NOMO-1 treated with DMSO at 0.1 percent for 48 hours (cell line): ENCODE measurements around the gene WWP2.
"Not testable (repeated sequence)": the region's sequence is repeated elsewhere in the genome, so short reads cannot be mapped to it uniquely, and the experiment has no call there.

Experiments
- DNase-seq: peaks from one replicate; lab custom pipeline; 2025; ENCODE audit not compliant: unreplicated experiment; lab: John Stamatoyannopoulos, UW

The WWP2 gene

DNA sequence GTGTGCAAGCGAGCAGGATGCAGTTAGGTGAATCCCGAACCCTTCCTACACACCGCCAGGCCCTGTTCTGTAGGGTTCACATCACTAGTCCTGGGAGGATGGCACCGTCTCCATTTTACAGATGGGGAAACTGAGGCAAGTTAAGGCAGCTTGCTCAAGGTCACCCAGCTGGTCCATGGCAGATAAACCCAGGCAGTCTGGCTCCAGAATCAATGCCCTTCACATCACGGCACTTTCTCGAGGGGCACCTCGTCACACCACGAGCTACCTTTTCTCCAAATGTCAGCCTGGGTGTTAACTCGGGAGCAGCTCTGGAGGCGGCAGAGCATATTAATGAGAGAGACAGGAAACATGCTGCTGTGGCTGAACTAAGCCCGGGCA, 16.9 kb upstream of the WWP2 start:
- DNase-seq, result no peak

DNA sequence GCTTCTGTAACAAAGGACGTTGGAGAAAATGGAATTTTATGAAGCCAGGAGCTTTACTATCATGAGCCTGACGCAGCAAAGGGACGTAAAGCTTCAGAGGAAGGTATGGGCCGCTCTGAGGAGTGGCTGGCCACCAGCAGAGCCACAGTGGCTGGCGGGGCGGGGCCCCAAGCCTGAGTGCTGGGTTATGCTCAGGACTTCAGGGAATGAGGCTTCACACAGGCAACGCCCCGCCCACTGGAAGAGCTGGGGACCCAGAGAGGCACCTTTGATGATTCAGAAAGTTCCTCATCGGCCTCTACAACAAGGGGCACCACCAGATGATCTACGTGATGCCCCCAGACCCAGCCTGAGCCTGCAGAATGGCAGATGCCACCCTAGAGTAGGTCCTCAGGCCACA, 16.2 kb upstream of the WWP2 start:
- no peak for DNase-seq

DNA sequence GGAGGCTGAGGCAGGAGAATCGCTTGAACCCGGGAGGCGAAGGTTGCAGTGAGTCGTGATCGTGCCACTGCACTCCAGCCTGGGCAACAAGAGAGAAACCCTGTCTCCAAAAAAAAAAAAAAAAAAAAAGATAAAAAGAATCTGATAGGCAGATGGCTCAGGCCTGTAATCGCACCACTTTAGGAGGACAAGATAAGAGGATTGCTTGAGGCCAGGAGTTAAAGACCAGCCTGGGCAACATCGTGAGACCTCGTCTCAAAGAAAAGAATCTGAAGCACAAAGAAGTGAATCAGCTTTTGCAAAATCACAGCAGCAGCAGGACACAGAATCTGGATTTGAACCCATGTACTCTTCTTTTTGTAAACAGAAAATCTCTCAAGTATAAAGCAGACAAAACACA, 15.0 kb upstream of the WWP2 start:
- DNase-seq, result no peak

DNA sequence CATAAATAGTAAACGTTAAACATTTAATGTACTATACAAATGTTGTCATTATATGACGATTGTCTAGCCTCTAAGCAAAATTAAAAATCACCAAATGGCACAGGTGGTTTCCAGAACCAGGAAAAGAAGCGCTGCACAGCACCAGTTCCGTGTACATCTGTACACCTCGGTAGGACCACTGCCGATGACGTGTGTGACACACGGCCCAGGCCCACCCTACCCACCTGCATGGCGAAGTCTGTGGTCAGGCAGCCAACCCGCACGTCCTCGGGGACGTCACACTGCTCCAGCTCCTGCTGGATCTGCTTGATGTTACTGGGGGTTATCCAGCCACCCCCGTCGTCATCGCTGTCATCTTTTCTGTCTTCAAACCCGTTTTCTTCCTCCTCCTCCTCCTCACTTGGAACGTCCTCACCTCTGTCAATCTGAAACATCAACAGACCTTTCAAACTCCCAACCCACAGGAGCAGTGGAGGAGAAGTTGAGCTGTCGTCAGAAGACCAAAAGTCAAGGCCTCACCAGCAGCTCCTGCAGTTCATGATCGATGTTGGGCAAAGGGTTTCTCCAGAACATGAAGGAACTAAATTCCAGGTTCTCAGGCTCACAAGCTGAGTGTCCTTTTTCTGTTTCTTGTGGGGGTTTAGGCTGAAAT, 13.3 kb upstream of the WWP2 start:
- no peak for DNase-seq

DNA sequence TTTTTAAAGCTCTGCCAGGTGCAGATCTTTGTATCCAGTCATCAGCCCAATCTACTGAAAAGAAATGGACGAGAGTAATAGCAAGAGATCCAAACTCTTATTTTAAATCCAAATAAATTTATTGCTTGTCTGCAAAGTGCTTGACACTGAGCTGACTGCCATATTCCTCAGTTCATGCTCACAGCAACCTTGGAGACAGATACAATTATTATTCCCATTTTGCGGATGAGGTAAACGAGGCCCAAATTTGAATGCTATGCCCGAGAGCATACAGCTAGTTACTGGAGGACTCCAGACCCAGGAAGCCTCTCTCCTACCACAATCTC, 8.0 kb upstream of the WWP2 start:
- DNase-seq, result no peak

DNA sequence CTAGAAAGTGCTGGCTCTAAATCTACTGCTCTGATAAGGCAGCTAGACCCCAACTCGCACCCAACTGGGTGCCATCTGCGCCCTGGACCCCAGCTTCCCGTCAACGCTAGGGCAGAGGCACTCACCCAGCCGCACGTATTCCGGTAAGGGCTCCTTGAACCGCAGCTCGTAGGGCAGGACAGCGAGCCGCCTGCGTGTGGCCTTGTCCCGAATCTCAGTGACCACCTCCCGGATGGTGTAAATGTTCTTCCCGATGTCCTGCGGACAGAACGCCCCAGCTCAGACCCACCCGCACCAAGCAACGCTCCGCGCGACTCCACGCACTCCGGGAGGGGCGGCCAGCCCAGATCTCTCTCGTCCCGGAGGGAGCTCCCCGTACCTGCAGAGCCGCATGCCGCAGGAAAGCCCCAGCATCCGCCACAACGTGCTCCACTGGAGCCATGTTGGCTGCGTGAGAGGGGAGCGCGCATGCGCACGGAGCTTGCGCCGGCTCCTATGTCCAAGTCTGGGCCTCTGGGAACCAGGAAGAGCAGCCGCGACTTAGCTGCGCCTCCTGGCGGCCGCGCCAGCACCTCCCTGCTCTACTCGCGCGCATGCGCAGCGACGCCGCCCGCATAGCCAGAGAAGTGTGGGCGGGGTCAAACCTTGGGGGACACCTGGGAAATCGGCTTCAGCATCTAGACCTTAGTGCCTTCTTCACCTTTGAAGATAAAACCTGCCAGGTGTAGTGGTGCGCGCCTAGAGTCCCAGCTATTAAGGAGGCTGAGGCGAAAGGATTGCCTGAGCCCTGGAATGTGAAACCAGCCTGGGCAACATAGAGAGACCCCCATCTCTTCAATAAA, 7.4 kb upstream of the WWP2 start, which contains the start of gene NOB1:
Gene NOB1 (minus strand): TSS at position 458 of the 842 bp plus-strand sequence. CDS start 16 bp downstream, at position 442.
- peak; percentile 93 for DNase-seq

DNA sequence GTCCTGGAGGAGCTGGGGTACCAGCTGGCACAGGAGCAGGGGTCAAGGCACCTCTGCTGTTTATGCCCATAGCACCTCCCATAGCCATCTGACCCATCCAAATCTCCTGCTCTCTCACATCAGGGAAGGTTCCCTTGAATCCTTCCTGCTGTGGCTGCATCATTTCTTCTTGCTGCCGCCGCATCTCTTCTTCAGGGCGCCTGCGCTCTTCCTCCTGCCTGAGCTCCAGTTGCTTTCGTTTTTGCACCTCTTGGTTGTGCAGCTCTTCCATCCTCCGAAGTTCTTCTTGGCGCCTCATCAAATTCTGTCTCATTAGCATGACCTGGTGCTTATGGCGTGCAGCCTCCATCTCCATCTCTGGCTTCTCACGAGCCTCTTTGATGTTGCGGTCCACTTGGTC, 5.4 kb upstream of the WWP2 start:
- no peak for DNase-seq

DNA sequence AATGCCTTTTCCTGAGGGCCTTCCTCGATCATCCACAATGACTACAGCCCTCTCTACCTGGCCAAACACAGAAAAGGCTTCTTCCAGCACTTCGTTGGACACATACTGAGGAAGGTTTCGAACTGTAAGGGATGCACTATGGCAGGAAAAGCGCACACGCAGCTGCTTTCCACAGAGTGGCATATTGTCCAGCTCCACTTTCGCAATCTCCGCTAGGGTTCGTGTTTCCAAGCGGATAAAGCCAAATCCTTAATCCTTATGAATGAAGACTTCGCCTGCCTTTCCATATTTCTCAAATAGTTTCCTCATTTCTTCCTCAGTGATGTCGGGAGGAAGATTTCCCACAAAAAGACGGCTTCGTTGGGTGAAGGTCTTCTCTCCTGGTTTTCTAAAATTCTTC, 4.8 kb upstream of the WWP2 start:
- DNase-seq, result not testable (repeated sequence)

DNA sequence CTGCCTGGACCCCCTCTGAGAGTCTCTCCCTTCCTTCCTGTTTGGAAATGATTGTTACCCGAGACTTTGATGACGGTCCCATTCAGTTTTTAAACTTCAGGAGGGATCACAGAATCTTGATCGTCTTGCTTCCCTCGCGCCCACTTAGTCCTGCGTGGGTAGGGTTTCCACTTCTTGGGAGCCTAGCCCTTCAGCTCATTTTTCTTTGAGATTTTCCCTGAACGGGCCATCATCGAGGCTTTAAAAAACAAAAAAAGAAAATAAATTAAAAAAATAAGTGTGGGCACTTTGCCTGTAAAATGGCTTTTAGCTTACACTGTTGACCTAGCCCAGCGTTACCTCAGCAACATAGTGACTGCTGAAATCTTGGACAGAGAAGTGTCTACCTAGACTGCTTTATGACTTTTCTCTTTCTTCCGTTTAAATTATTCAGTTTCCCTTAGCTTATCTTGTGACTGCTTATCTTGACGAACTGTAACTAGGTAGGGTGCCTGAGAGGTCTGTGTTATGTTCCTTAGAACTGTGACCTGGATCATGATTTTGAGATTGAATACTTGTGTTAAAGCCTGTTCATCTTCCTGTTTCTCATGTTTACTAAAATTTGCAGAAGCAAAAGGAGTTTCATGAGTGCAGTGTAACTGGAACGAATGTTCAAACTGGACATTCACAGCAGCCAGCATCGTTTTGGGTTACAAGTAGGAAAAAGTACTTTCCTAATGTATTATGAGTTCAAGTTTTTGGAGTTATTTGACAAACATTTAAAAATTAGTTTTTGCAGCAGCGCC, 874 bp downstream of the WWP2 start:
- peak; percentile 82 for DNase-seq

DNA sequence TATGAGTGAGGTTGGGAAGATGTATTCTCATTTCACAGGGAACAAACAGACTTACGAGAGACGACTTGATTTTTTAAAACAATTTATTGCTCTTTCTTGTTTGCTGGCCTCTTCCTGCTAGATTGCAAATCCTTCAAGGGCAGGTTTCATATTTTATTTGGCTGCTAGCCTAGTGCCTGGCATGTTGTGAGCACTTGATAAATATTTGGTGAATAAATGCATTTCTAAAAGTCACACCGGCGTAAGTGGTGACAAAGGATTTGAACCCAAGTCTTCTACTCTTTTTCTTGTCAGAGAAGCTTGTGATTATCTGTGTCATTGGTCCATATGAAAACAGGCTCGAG, 1.4 kb downstream of the WWP2 start:
- no peak for DNase-seq

DNA sequence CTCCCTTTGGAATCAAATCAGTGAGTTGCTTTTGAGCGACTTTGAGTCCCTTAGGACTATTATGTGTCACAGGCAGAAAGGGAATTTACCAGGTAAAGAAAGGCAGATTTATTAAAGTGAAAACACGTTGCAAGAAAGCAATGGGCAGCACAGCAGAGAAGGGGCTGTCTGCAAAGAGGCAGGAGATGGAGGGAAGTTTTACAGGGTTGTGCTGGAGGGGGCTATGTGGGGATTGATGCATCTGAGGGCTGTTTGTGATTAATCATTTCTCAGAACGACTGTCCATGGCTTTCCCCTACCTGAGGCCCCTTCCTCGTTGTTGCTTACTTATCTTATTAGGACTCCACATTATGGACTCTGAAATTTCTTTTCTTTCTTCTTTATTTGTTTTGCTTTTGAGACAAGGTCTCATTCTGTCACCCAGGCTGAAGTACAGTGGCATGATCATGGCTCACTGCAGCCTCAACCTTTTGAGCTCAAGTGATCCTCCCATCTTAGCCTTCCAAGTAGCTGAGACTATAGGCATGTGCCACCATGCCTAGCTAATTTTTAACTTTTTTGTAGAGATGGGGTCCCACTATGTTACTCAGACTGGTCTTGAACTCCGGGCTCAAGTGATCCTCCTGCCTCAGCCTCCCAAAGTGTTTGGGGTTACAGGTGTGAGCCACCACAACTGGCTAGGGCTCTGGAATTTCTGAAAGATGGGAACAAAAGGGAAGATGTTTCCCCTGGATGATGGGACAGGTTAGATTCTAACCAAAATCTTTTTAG, 5.5 kb downstream of the WWP2 start:
- DNase-seq, result no peak

DNA sequence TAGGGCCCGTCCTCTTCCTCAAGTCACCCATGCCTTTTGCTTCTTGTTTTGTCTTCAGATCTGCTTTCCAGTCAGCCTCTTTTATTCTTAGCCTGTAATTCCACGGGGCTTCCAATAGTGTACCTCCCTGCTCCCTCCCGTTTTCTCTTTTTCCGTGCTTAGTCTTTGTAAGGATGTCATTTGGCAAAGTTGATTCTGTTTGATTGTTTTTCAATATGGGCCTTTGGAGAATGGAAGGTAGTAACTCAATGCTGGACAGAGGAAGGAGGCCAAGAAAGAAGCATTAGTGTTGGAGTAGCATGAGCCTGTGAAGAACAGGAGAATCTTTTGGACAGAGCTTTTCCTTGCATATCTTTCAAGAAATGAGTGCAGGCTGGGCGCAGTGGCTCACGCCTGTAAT, 6.5 kb downstream of the WWP2 start:
- no peak for DNase-seq

DNA sequence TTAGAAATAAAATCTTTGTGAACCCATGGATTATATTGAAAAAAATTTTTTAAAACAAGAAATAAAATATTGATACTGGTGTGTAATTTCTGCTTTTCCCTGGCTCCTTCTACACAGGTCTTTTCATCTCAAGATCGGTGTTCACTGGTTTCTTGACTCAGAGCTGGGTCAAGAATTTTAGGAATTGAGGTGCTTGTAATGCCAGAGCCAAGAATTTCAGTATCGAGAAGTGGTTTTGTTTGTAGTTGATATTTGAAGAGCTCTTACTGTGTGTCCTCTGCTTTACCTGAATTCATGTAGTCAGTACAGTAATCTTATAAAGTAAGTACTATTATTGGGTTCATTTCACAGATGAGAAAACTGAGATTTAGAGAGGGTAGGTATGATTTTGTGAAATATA, 7.3 kb downstream of the WWP2 start:
- no peak for DNase-seq

DNA sequence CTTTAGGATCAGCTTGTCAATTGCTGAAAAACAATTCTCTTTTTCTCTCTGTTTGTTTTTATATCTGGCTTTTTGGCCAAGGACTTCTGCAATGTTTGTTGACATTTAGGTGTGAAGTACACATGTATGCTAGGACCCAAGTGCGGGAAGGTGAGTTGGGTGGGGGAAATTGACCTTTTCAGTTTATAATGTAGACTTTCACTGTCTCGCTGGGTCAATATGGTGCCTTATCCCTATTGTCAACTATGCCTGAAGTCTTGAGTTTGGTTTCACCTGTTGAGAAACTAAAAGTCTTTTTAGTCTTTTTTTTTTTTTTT, 9.5 kb downstream of the WWP2 start:
- no peak for DNase-seq

DNA sequence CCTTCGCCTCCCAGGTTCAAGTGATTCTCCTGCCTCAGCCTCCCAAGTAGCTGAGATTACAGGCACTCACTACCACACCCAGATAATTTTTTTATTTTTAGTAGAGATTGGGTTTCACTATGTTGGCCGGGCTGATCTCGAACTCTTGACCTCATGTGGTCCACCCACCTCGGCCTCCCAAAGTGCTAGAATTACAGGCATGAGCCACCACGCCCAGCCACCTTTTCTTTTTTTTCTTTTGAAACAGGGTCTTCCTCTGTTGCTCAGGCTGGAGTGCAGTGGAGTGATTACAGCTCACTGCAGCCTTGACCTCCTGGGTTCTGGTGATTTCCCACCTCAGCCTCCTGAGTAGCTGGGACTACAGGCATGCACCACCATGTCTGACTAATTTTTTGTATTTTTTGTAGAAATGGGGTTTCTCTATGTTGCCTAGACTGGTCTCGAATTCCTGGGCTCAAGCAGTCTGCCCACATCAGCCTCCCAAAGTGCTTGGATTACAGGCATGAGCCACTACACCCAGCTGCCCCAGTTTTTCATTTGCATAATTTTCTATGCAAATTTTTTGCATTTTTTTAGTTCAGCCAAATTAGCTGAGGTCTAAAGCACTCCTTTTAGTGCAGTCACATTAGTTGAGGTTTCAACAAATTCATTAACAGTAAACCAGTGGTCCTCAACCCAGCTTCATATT, 11.3 kb downstream of the WWP2 start:
- DNase-seq, result no peak

DNA sequence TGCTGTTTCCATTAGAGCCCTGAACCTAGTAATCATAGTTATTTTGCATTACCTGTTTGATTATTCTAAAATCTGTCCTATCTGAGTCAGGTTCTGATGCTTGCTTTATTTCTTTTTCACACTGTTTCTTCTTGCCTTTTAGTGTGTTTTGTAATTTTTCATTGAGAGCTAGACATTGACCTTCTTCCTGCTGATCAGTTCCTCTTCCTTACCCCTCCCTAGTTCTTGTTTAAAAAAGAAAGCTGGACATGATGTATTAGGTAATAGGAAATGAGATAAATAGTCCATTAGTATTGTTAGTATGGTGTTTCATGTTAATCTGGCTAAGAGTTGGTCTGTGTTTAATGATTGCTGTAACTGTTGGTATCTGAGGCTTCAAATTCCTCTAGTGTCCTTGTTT, 13.4 kb downstream of the WWP2 start:
- no peak for DNase-seq

DNA sequence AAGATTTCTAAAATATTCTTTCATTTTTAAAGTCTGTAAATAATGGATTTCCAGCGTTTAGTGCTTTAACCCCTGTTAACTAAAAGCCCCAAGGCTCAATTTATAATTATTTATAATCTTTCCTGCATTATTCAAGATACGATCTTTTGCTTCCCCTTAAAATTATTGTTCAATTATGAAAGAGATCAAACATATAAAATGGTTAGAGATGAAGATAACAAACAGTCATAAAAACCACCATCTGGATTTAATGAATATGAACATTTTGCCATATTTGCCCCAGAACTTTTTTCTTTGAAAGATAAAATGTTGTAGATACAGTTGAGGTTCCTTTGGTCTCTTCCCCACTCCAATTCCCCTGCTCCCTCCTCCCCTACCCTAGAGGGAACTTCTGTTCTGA, 17.6 kb downstream of the WWP2 start:
- DNase-seq, result no peak

DNA sequence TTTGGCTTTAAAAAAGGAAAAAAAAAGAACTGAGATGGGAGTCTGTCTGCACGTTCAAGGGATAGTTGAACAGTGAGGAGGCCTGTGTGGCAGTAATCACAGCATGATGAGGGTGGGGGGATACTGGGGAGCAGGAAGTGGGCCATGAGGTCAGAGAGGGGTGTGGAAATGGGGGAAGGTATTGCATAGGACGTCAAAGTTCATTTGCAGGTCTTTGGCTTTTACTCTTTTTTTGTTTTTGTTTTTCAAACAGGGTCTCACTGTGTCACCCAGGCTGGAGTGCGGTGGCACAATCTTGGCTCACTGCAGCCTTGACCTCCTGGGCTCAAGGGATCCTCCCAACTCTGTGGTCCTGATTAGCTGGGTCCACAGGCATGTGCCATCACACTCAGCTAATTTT, 19.0 kb downstream of the WWP2 start:
- no peak for DNase-seq

DNA sequence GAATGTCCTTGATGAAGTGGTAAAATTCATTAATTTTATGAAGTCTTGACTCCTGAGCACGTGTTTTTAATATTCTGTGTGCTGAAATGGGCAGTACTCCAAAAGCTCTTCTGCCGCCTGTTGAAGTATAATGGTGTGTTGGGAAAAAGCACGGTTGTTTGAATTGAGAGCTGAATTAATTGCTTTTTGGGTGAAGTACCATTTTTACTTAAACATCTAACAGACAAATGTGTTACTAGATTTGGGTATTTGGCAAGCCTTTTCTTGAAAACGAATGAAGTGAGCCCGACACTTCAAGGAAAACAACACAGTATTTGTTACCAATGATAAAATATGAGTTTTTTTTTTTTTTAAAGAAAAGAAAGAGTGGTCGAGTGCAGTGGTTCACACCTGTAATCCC, 22.5 kb downstream of the WWP2 start:
- DNase-seq, result no peak

DNA sequence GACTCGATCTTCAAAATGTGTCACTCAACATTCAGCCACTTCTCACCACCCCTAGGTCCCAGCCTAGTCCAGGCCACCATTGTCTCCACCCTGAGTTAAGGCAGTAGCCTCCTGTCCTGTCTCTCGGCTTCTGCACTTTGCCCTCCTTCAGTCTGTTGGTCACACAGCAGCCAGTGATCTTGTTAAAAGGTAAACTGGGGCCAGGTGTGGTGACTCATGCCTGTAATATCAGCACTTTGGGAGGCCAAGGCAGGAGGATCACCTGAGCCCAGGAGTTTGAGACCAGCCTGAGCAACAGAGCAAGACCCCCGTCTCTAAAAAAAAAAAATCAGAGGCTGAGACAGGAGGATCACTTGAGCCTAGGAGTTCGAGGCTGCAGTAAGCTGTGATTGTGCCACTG, 25.8 kb downstream of the WWP2 start:
- no peak for DNase-seq

DNA sequence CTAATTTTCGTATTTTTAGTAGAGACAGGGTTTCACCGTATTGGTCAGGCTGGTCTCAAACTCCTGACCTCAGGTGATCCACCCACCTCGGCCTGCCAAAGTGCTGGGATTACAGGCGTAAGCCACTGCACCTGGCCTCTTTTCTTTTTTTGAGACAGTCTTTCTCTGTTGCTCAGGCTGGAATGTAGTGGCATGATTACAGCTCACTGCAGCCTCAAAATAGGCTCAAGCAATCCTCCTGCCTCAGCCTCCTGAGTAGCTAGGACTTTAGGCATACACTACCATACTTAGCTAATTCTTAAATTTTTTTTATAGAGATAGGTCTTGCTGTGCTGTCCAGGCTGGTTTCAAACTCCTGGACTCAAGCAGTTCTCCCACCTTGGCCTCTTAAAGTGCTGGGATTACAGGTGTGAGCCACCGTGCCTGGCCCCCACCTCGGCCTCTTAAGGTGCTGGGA, 29.3 kb downstream of the WWP2 start:
- DNase-seq, result not testable (repeated sequence)
